K562 (cell line): ENCODE results near the gene RALGPS1. TPM values are rescaled to one million over a fixed set of nuclear protein-coding genes. Genes with fewer than 3 reads are reported as not detected.

ENCODE experiments used
- ATAC-seq: fragments of 200-7000 bp; cut with Tn5 transposase; 3 replicates; pipeline ENCODE4 v1.9.1; 2020; ENCODE audit warnings: moderate library complexity
- BruUV-seq: library from RNA; stranded (reverse); fragments of 400-500 nt; replicated peaks from 2 replicates; lab custom pipeline; 2021; lab: Mats Ljungman, UMichigan
- CTCF ChIA-PET: fragments of 300-600 bp; formaldehyde crosslinking; extraction: SDS; loops from one replicate; lab custom pipeline; 2021; ENCODE audit warnings: low intra/inter-chr PET ratio; lab: Yijun Ruan, JAX
- POLR2A ChIA-PET: fragments of 300-600, 350-650 bp; sonication (Branson Sonifier 250); formaldehyde crosslinking; extraction: SDS; loops from one replicate; lab custom pipeline; 2021; ENCODE audit warnings: antibody characterized with exemption, inconsistent platforms; lab: Yijun Ruan, JAX
- DNase-seq, 4 experiments: peaks; one replicate each; pipeline versions ENCODE4 v3.0.0 to v3.0.0-alpha.2; 2011 to 2018; ENCODE audit warnings: low spot score in 3 of 4, mixed read lengths in 3 of 4; ENCODE audit errors: extremely low read depth in 1 of 4
- FAIRE-seq: peaks from 2 replicates; lab custom pipeline; 2011; peaks lifted over from hg19 to GRCh38; lab: Jason Lieb, UNC
- H2AFZ ChIP-seq: 2 replicates; pipeline ENCODE4 v1.6.0; 2011; ENCODE audit warnings: low read depth, low read length, control low read depth, inconsistent platforms
- H3K27ac ChIP-seq: fragments of 200-600 bp; 3 replicates; pipeline ENCODE4 v1.8.0; 2011; ENCODE audit warnings: low read depth, mild to moderate bottlenecking, control low read depth, inconsistent platforms, low read length, moderate library complexity, mixed read lengths; ENCODE audit errors: extremely low read depth
- H3K27me3 ChIP-seq, 2 experiments: fragments of 300-600 bp in 1 of 2; 2 replicates in 1 of 2; 3 replicates in 1 of 2; pipeline versions ENCODE4 v1.6.0 to v1.8.0; 2011; ENCODE audit warnings: inconsistent platforms in 2 of 2, low read length in 2 of 2, mild to moderate bottlenecking in 1 of 2, mixed read lengths in 1 of 2, moderate library complexity in 1 of 2; ENCODE audit not compliant: control insufficient read depth in 2 of 2, insufficient read depth in 2 of 2
- H3K36me3 ChIP-seq: fragments of 300-600 bp; 3 replicates; pipeline ENCODE4 v1.8.0; 2011; ENCODE audit warnings: mild to moderate bottlenecking, low read length, inconsistent platforms; ENCODE audit not compliant: control insufficient read depth, insufficient read depth
- H3K4me1 ChIP-seq, 2 experiments: fragments of 200-600 bp in 1 of 2; replicated peaks in 1 of 2; 2 replicates in 1 of 2; 3 replicates in 1 of 2; pipeline versions ENCODE4 v1.5.1 to v1.8.0; 2011; ENCODE audit warnings: inconsistent platforms in 2 of 2, low read length in 2 of 2, mild to moderate bottlenecking in 1 of 2, mixed read lengths in 1 of 2, moderate library complexity in 1 of 2; ENCODE audit not compliant: control insufficient read depth in 2 of 2, insufficient read depth in 2 of 2
- H3K4me2 ChIP-seq: 2 replicates; pipeline ENCODE4 v1.6.1; 2011; ENCODE audit warnings: low read length, control low read depth, inconsistent platforms, mixed read lengths; ENCODE audit not compliant: insufficient read depth
- H3K4me3 ChIP-seq: fragments of 200-600 bp; sonication (generic), shearing (Covaris generic); 2 replicates; pipeline ENCODE4 v1.5.1; 2016; ENCODE audit warnings: control low read depth, inconsistent platforms
- H3K79me2 ChIP-seq: fragments of 200-600 bp; 3 replicates; pipeline ENCODE4 v1.8.0; 2011; ENCODE audit warnings: low read length, inconsistent platforms; ENCODE audit not compliant: control insufficient read depth, insufficient read depth
- H3K9ac ChIP-seq, 2 experiments: 2 replicates each; pipeline versions ENCODE4 v1.6.0 to v1.6.1; 2011; ENCODE audit warnings: low read depth in 2 of 2, low read length in 2 of 2, control low read depth in 1 of 2, inconsistent platforms in 1 of 2, mild to moderate bottlenecking in 1 of 2, mixed read lengths in 1 of 2; ENCODE audit not compliant: insufficient read depth in 1 of 2
- H3K9me1 ChIP-seq: one replicate; pipeline ENCODE4 v1.6.0; 2011; ENCODE audit warnings: inconsistent platforms, mild to moderate bottlenecking, low read length, moderate library complexity; ENCODE audit not compliant: control insufficient read depth, insufficient read depth
- H3K9me3 ChIP-seq: replicated peaks from 2 replicates; pipeline ENCODE4 v1.5.1; 2011; ENCODE audit warnings: low read depth, low read length, inconsistent platforms; ENCODE audit not compliant: control insufficient read depth, insufficient read depth
- H4K20me1 ChIP-seq: replicated peaks from 2 replicates; pipeline ENCODE4 v1.6.1; 2011; ENCODE audit warnings: low read length, inconsistent platforms, mixed read lengths; ENCODE audit not compliant: control insufficient read depth, insufficient read depth
- AFF1 ChIP-seq, 2 experiments: fragments of 450-650 bp; IDR thresholded peaks; 2 replicates each; pipeline ENCODE4 v1.6.1; 2018; ENCODE audit warnings: mild to moderate bottlenecking in 2 of 2, low read depth in 1 of 2; ENCODE audit not compliant: partially characterized antibody in 2 of 2
- BRF2 ChIP-seq: IDR thresholded peaks from 3 replicates; pipeline ENCODE4 v1.6.1; 2011; ENCODE audit warnings: borderline replicate concordance, mild to moderate bottlenecking; ENCODE audit not compliant: insufficient read length, insufficient read depth
- CHD2 ChIP-seq: IDR thresholded peaks from 2 replicates; pipeline ENCODE4 v1.6.1; 2011; ENCODE audit warnings: low read depth, low read length
- E2F4 ChIP-seq: sonication (generic); formaldehyde crosslinking; IDR thresholded peaks from 2 replicates; pipeline ENCODE4 v1.8.0; 2022; ENCODE audit warnings: mild to moderate bottlenecking, low read depth, missing genetic modification reagents
- EHMT2 ChIP-seq: fragments of 450-650 bp; IDR thresholded peaks from 2 replicates; pipeline ENCODE4 v1.6.1; 2018; ENCODE audit warnings: antibody characterized with exemption
- HMG20B ChIP-seq: fragments of 250-450 bp; sonication (Bioruptor Pico); IDR thresholded peaks from 2 replicates; pipeline ENCODE4 v1.5.0; 2021; ENCODE audit warnings: mild to moderate bottlenecking
- LCOR ChIP-seq: sonication (generic); formaldehyde crosslinking; IDR thresholded peaks from 2 replicates; pipeline ENCODE4 v1.8.0; 2022; ENCODE audit warnings: mild to moderate bottlenecking, missing genetic modification reagents
- NCOA2 ChIP-seq, 2 experiments: fragments of 450-650 bp; IDR thresholded peaks; 2 replicates each; pipeline ENCODE4 v1.6.1; 2018; ENCODE audit warnings: mild to moderate bottlenecking in 2 of 2, moderate library complexity in 1 of 2; ENCODE audit not compliant: partially characterized antibody in 2 of 2
- NUFIP1 ChIP-seq: fragments of 450-650 bp; IDR thresholded peaks from 2 replicates; pipeline ENCODE4 v1.6.1; 2018; ENCODE audit not compliant: partially characterized antibody
- OTX1 ChIP-seq: fragments of 450-650 bp; formaldehyde crosslinking; IDR thresholded peaks from 2 replicates; pipeline ENCODE4 v1.4.0; 2022; ENCODE audit warnings: mild to moderate bottlenecking
- RAD21 ChIP-seq, 2 experiments: fragments of 250-450 bp in 1 of 2; fragments of 450-650 bp in 1 of 2; sonication (Bioruptor Pico) in 1 of 2; formaldehyde crosslinking in 1 of 2; IDR thresholded peaks in 1 of 2; conservative IDR thresholded peaks in 1 of 2; 2 replicates each; pipeline versions ENCODE4 v1.4.0 to v1.8.0; 2020 to 2022; ENCODE audit warnings: mild to moderate bottlenecking in 2 of 2, moderate library complexity in 1 of 2
- RNF2 ChIP-seq: sonication (generic); IDR thresholded peaks from 2 replicates; pipeline ENCODE4 v1.6.1; 2016
- TFE3 ChIP-seq: fragments of 450-650 bp; formaldehyde crosslinking; IDR thresholded peaks from 2 replicates; pipeline ENCODE4 v1.4.0; 2020; ENCODE audit warnings: mild to moderate bottlenecking, mixed read lengths
- ZBTB1 ChIP-seq: sonication (generic); formaldehyde crosslinking; IDR thresholded peaks from 2 replicates; pipeline ENCODE4 v1.8.1; 2023; ENCODE audit warnings: missing genetic modification reagents, low read depth, mild to moderate bottlenecking, borderline replicate concordance
- ZNF354B ChIP-seq: fragments of 250-450 bp; sonication (Bioruptor Pico); IDR thresholded peaks from 2 replicates; pipeline ENCODE4 v1.4.0; 2020
- ZNF445 ChIP-seq: fragments of 250-450 bp; sonication (Bioruptor Pico); IDR thresholded peaks from 2 replicates; pipeline ENCODE4 v1.4.0; 2020; ENCODE audit warnings: low read depth, mild to moderate bottlenecking, moderate library complexity
- WGBS: fragments of 100-300 bp; shearing (Covaris generic); methylation state at CpG from one replicate; pipeline ENCODE4 v1.1.6; 2016; ENCODE audit warnings: low coverage, mixed read lengths; ENCODE audit not compliant: insufficient coverage; ENCODE audit errors: missing lambda C conversion rate; 5-methylcytosine and 5-hydroxymethylcytosine counted together
- in situ Hi-C: fragments of 300-500 bp; cut with MboI; formaldehyde crosslinking; loops from 4 replicates; pipeline ENCODE4 v1.15.0; 2018; ENCODE audit warnings: inconsistent platforms, mixed read lengths
- intact Hi-C: fragments of 100-400 bp; cut with micrococcal nuclease; formaldehyde crosslinking; loops from 2 replicates; pipeline ENCODE4 v1.14.2; 2022
- polyA plus RNA-seq, 8 experiments: library from polyadenylated mRNA; depleted of rRNA in 4 of 8; stranded (reverse) in 5 of 8; unstranded in 3 of 8; fragments of >200 nt; fragmentation: Nextera tagmentation in 2 of 8; fragmentation: Illumina TruSeq in 1 of 8; extraction: Ambion mirVana in 2 of 8; extraction: Trizol in 1 of 8; gene quantifications; 2 replicates each; pipeline versions ENCODE4 v1.2.1 to v1.2.3, GENCODE V29; 2011 to 2014; ENCODE audit warnings: inconsistent platforms in 1 of 8, missing spikeins in 1 of 8
- total RNA-seq, 7 experiments: library from RNA; depleted of rRNA in 6 of 7; stranded (reverse); fragments of >200 nt in 6 of 7; fragmentation: Illumina TruSeq in 2 of 7; extraction: Trizol in 2 of 7; gene quantifications; 2 replicates each; pipeline versions ENCODE4 v1.2.1 to v1.2.3, GENCODE V29; 2011 to 2021; ENCODE audit warnings: low replicate concordance in 1 of 7

Gene RALGPS1
- total and polyA plus RNA-seq, 9 of the 15 experiments (the other 6 are each of a cell fraction or from before 2014, with no cell fraction given), result 0.04 to 2.6 (median 1.5) TPM

- H3K9me3 ChIP-seq, result no peaks in the 10 kb centered on the region
- ATAC-seq (no peak), DNase-seq (no peak), FAIRE-seq (no peak)
- H3K4me2 ChIP-seq, result no peak overlapping the region
- BruUV-seq, result no TSS peak
- intact Hi-C loops (loop anchor here (10.0 kb wide), 1 partner anchor 60 kb away; no protein-coding TSS in a partner anchor), in situ Hi-C loops (no loop called here)
- H3K4me3 ChIP-seq, result no peak overlapping the region
- no peak overlapping the region for H3K9ac ChIP-seq
- WGBS, result 38% methylated on average over 10 of the region's 10 CpGs
- H4K20me1 ChIP-seq, result no peaks in the 10 kb centered on the region
- ChIA-PET POLR2A (interaction anchor here (0.7 to 1.2 kb wide), 2 partner anchors 13 to 1067 kb away, joined by 3 read pairs; no protein-coding TSS in a partner anchor), CTCF (no interaction called here)
- peaks cover 13 to 17% of the 10 kb centered on the region in 2 experiments; a peak in 4 of 5 replicates for H3K4me1 ChIP-seq
- no peak overlapping the region for H2AFZ ChIP-seq
- H3K27me3 ChIP-seq, result peaks cover 0 to 14% of the 10 kb centered on the region in 2 experiments; a peak in 1 of 5 replicates
- H3K27ac ChIP-seq, result no peak overlapping the region
- no peaks in the 10 kb centered on the region for H3K36me3 ChIP-seq
- H3K79me2 ChIP-seq, result no peaks in the 10 kb centered on the region
- H3K9me1 ChIP-seq, result peaks cover 3% of the 10 kb centered on the region
- no peak for TF ChIP-seq HMG20B (CRISPR knock-in tag)
- TF ChIP-seq BRF2, result no peak
- TF ChIP-seq OTX1 (CRISPR knock-in tag), result no peak
- no peak for TF ChIP-seq ZNF445 (CRISPR knock-in tag)
- TF ChIP-seq TFE3 (CRISPR knock-in tag), result no peak
- TF ChIP-seq ZBTB1 (CRISPR knock-in tag), result no peak
- TF ChIP-seq RNF2, result no peak
- no peak for TF ChIP-seq RAD21 (CRISPR knock-in tag; conservative IDR thresholded peaks at IDR 0.05 in 1 of 2, IDR thresholded peaks at IDR 0.05 in 1 of 2)
- TF ChIP-seq ZNF354B, result no peak
- no peak for TF ChIP-seq AFF1 (IDR thresholded peaks at IDR 0.05; ENCODE audit: low read depth in 1 of 2, partially characterized antibody in 2 of 2)
- TF ChIP-seq E2F4, result no peak
- TF ChIP-seq EHMT2, result no peak
- no peak for TF ChIP-seq LCOR (CRISPR knock-in tag)
- no peak for TF ChIP-seq NUFIP1
- no peak for TF ChIP-seq CHD2
- TF ChIP-seq NCOA2 (IDR thresholded peaks at IDR 0.05; ENCODE audit: partially characterized antibody in 2 of 2), result no peak
These were observed 270.1 kb downstream of the RALGPS1 start for GRCh38 chr9:127184641-127185040.
